Right lobe of liver (tissue), 6 donors: Measurements from ENCODE around the gene GADD45G. TPM values are rescaled to one million over a fixed set of nuclear protein-coding genes. Genes with fewer than 3 reads are reported as not detected.

ENCODE experiments used
- ATAC-seq, 4 donors: fragments of 200-7000 bp; cut with Tn5 transposase; one replicate each; pipeline ENCODE4 v1.9.1; 2020; ENCODE audit warnings: mild to moderate bottlenecking in 4 of 4, moderate library complexity in 4 of 4
- DNase-seq, 3 donors: peaks; one replicate each; pipeline ENCODE4 v3.0.0-alpha.2; 2020
- H3K27ac ChIP-seq, 3 donors: fragments of 200-600 bp; one replicate each; pipeline ENCODE4 v1.8.0; 2022
- H3K27me3 ChIP-seq, 2 donors: fragments of 200-600 bp; one replicate each; pipeline ENCODE4 v1.8.0; 2022
- H3K36me3 ChIP-seq, 4 donors: fragments of 200-600 bp; sonication (generic) in 1 of 4; one replicate each; pipeline versions ENCODE4 v1.5.1 to v1.8.0; 2017 to 2022; ENCODE audit warnings: control low read depth in 1 of 4
- H3K4me1 ChIP-seq, 4 donors: fragments of 200-600 bp; sonication (generic) in 1 of 4; one replicate each; pipeline versions ENCODE4 v1.5.1 to v1.8.0; 2017 to 2022; ENCODE audit warnings: control low read depth in 1 of 4
- H3K4me3 ChIP-seq, 3 donors: fragments of 200-600 bp; one replicate each; pipeline ENCODE4 v1.8.0; 2022
- H3K9me3 ChIP-seq, 4 donors: fragments of 200-600 bp; sonication (generic) in 1 of 4; one replicate each; pipeline versions ENCODE4 v1.5.1 to v1.8.0; 2017 to 2022; ENCODE audit warnings: control low read depth in 1 of 4
- POLR2A ChIP-seq: fragments of 450-650 bp; IDR thresholded peaks from one replicate; pipeline ENCODE4 v1.6.1; 2017; ENCODE audit warnings: antibody characterized with exemption, mild to moderate bottlenecking
- WGBS: methylation state at CpG from one replicate; pipeline ENCODE4 v1.1.6; 2018; ENCODE audit warnings: low coverage, low lambda C conversion rate; ENCODE audit not compliant: insufficient coverage; ENCODE audit errors: missing lambda C conversion rate; 5-methylcytosine and 5-hydroxymethylcytosine counted together
- intact Hi-C, 2 donors: fragments of 100-400 bp; cut with DNase I; formaldehyde crosslinking; loops; one replicate each; pipeline versions ENCODE4 v1.11.2 to v1.14.1; 2022
- total RNA-seq, 6 experiments: library from RNA; depleted of rRNA in 2 of 6; stranded (reverse); fragments of >200 nt in 2 of 6; fragmentation: NEBNext Ultra II Directional in 3 of 6; extraction: Animal tissue kit (Norgen Biotek cat#: 25700) in 3 of 6; gene quantifications; one replicate each; pipeline versions ENCODE4 v1.1.0 to v1.2.4, GENCODE V29; 2016 to 2023
- TF ChIP-seq, protein P1 (sequence below), 4 donors: fragments of 200-600 bp in 3 of 4; fragments of 450-650 bp in 1 of 4; IDR thresholded peaks; one replicate each; pipeline versions ENCODE4 v1.5.1 to v1.8.0; 2016 to 2022; ENCODE audit warnings: antibody characterized with exemption in 4 of 4, mild to moderate bottlenecking in 2 of 4
- donor health status: DM: no; HTN: yes; CAD: no.
- donor health status: DM: no; HTN: no; CAD: no.
- donor health status: DM: no; HTN: no; CAD: no.
- donor health status: DM: no; HTN: yes; CAD: no.
- donor health status: DM: no; HTN: yes; CAD: no.

Gene GADD45G
- total RNA-seq, 6 experiments from 2014 or later = 11.4 to 130 (median 30.9) TPM

DNA sequence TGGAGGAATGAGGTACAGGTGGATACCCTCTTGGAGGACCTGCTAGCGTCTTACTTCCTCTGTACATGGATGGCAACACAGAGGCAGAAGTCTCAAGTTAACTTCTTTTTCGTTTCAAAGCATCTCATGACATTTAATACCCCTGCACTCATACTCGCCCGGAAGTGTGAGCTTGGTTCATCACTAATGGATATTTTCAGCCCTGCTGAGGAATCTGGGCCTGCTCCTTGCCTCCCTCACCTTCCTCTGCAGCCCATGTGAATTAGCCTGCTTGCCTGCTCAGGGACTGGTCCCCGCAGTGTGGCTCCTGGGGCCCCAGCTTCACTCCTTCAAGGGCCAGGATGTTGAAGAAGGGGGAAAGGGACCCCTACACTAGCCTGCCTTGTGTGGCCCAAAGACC, 34.1 kb downstream of the GADD45G start:
- Histone ChIP-seq H3K4me3 (no peak overlapping the region), H3K9me3 (no peaks in the 10 kb centered on the region), H3K27me3 (no peaks in the 10 kb centered on the region), H3K36me3 (no peaks in the 10 kb centered on the region), H3K27ac (no peak overlapping the region), H3K4me1 (peaks cover 0 to 17% (median 0%) of the 10 kb centered on the region in 4 donors)
- TF ChIP-seq, protein P1, sequence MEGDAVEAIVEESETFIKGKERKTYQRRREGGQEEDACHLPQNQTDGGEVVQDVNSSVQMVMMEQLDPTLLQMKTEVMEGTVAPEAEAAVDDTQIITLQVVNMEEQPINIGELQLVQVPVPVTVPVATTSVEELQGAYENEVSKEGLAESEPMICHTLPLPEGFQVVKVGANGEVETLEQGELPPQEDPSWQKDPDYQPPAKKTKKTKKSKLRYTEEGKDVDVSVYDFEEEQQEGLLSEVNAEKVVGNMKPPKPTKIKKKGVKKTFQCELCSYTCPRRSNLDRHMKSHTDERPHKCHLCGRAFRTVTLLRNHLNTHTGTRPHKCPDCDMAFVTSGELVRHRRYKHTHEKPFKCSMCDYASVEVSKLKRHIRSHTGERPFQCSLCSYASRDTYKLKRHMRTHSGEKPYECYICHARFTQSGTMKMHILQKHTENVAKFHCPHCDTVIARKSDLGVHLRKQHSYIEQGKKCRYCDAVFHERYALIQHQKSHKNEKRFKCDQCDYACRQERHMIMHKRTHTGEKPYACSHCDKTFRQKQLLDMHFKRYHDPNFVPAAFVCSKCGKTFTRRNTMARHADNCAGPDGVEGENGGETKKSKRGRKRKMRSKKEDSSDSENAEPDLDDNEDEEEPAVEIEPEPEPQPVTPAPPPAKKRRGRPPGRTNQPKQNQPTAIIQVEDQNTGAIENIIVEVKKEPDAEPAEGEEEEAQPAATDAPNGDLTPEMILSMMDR (IDR thresholded peaks at IDR 0.05) = no peak
- no peak for TF ChIP-seq POLR2A
- DNase-seq = no peak
- intact Hi-C loops = no loop called here
- 59% methylated on average over 2 of the region's 5 CpGs for WGBS
- no peak for ATAC-seq

DNA sequence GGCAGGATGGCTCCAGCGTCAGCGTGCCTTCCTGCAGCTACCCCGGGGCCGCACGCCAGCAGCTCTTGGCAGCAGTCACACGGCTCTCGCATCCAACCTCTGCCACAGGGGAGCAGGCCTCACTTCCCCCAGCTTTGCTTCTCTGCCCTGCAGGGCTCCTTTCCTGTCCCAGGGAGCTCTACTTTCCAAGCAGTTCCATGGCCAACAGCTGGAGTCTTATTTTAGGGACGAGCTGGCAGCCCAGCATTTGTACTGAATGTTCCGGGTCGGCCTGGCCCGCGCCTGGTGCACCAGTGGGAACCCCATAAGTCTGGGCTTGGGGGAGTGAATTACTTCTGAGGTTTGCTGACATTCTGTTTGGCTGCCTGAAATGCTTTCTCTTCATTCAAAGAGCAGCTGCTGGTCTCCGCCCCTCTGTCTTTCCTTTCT, 34.6 kb downstream of the GADD45G start:
- Histone ChIP-seq H3K4me3 (no peak overlapping the region), H3K4me1 (peaks cover 0 to 17% (median 0%) of the 10 kb centered on the region in 4 donors), H3K9me3 (no peaks in the 10 kb centered on the region), H3K36me3 (no peaks in the 10 kb centered on the region), H3K27me3 (no peaks in the 10 kb centered on the region), H3K27ac (no peak overlapping the region)
- ATAC-seq (peak; percentile 55 to 85 (median 83)), DNase-seq (peak; percentile 62 to 76 (median 74))
- TF ChIP-seq, protein P1 (IDR thresholded peaks at IDR 0.05) = no peak
- TF ChIP-seq POLR2A = no peak
- WGBS = 44% methylated on average over 2 of the region's 13 CpGs
- intact Hi-C loops = no loop called here

DNA sequence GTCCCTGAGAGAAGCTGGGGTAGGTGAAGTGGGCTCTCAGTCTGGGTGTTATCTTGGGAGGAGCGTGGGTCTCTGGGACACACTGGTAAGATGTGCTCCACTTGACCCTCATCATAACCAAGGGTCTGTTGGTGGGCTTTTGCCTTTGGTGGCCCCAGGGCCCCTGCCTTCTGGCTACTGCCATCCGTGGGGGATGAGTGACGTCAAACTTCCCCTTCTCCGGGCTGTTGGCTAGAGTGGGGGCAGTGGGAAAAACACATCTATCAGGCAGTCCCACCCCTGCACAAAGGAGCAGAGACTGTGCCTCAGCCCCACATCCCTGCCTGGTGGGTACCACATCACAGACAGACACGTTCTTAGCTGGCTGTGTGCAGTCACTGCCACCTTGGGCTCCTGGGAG, 35.1 kb downstream of the GADD45G start:
- DNase-seq (peak in 1 of 3 donors; percentile 29), ATAC-seq (no peak)
- H3K27me3 ChIP-seq = no peaks in the 10 kb centered on the region
- WGBS = 60% methylated on average over 1 of the region's 5 CpGs
- H3K9me3 ChIP-seq = no peaks in the 10 kb centered on the region
- H3K27ac ChIP-seq = no peak overlapping the region
- H3K36me3 ChIP-seq = no peaks in the 10 kb centered on the region
- TF ChIP-seq, protein P1 (IDR thresholded peaks at IDR 0.05) = no peak
- no peak for TF ChIP-seq POLR2A
- H3K4me3 ChIP-seq = no peak overlapping the region
- H3K4me1 ChIP-seq = peaks cover 0 to 15% (median 0%) of the 10 kb centered on the region in 4 donors
- intact Hi-C loops = no loop called here

DNA sequence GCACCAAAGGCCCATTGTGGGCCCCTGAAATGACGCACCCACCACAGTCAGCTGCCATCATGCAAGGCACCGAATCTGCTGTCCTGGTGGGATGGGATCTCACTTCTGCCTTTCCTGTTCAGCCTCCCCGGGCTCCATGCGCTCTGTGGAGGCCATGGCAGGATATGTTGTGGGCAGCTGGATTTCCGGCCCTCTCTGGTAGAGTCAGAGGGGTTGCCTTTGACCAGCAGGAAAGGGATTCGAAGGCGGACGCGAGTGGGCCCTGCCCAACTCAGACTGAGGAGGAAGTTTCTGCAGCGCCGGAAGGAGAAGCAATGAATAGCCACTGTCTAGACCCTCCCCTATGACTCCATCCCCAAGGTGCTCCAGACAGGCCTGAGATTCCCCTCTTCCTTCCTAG, 35.5 kb downstream of the GADD45G start:
- ATAC-seq = peak; percentile 32 to 50 (median 46)
- Histone ChIP-seq H3K36me3 (no peaks in the 10 kb centered on the region), H3K27me3 (no peaks in the 10 kb centered on the region), H3K9me3 (no peaks in the 10 kb centered on the region), H3K4me1 (peaks cover 0 to 11% (median 0%) of the 10 kb centered on the region in 4 donors), H3K27ac (no peak overlapping the region), H3K4me3 (no peak overlapping the region)
- intact Hi-C loops = no loop called here
- TF ChIP-seq POLR2A = no peak
- TF ChIP-seq, protein P1 (IDR thresholded peaks at IDR 0.05) = no peak
- 31% methylated on average over 2 of the region's 11 CpGs for WGBS
- DNase-seq = peak in 1 of 3 donors; percentile 58

DNA sequence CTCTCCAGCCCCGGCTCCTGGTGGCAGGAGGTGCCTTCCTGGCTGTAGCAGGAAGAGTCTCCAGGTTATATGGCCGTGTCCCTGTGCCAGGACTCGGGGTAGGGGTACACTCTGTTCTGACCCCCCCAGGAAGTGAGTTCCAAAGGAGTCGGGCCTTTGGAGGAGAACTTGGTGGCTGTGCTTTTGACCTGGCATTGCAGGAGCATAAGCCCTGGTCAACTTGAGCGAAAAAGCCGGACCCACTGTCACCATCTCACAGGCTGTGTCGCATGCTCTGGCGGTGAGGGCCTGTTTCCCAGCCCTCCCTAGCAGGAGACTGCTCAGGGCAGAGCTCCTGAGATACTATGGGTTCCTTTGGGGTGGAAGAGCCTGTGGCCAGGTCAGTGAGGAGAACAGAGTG, 36.0 kb downstream of the GADD45G start:
- Histone ChIP-seq H3K9me3 (no peaks in the 10 kb centered on the region), H3K27ac (no peak overlapping the region)
- no CpG with 5 or more reads among the region's 8 CpGs for WGBS

More for the DNA sequence above, 36.0 kb downstream of the GADD45G start:
- Histone ChIP-seq H3K36me3 (no peaks in the 10 kb centered on the region), H3K4me3 (no peak overlapping the region), H3K27me3 (no peaks in the 10 kb centered on the region), H3K4me1 (peaks cover 0 to 7% (median 0%) of the 10 kb centered on the region in 4 donors)
- DNase-seq (peak in 1 of 3 donors; percentile 29), ATAC-seq (no peak)
- intact Hi-C loops = no loop called here
- no peak for TF ChIP-seq POLR2A
- TF ChIP-seq, protein P1 (IDR thresholded peaks at IDR 0.05) = no peak
